K562 (cell line): ENCODE results near the gene AS3MT.

Source experiments
- BHLHE40 ChIP-seq: IDR thresholded peaks from 2 replicates; pipeline ENCODE4 v1.6.1; 2011; ENCODE audit warnings: low read length, improper control_type of control experiment
- PURB ChIP-seq: sonication (generic); formaldehyde crosslinking; IDR thresholded peaks from 2 replicates; pipeline ENCODE4 v1.9.0; 2021; ENCODE audit warnings: low read depth, mild to moderate bottlenecking, missing genetic modification reagents
- ZNF217 ChIP-seq: sonication (generic); formaldehyde crosslinking; IDR thresholded peaks from 2 replicates; pipeline ENCODE4 v1.8.0; 2022; ENCODE audit warnings: mild to moderate bottlenecking, missing genetic modification reagents

DNA sequence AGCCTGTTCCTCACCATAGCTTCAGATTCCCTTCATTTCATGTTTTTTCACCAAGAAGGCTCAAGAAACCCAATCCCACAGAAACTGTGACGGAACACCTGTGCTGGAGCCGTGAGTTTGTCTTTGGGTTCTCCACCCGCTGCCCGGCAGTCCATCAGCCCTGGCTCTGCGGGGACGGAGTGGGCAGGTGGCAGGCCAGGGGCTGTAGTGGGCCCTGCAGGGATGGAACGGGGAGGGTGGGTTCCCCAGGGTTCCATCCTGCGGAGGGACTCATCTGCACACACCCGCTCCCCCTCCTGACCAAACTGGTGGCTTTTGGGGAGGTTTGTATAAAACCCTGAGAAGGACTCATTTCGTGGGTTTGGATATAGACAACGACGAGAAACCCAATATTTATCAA, 47.0 kb upstream of the AS3MT start:
- TF ChIP-seq PURB (CRISPR knock-in tag), result no peak
- no peak for TF ChIP-seq ZNF217
- TF ChIP-seq BHLHE40, result no peak
